HCT116 (cell line): ENCODE results near the gene ATXN1. TPM values are rescaled to one million over a fixed set of nuclear protein-coding genes. Genes with fewer than 3 reads are reported as not detected.

Experiments used
- ATAC-seq: fragments of 200-7000 bp; cut with Tn5 transposase; 2 replicates; pipeline ENCODE4 v1.9.1; 2020; ENCODE audit warnings: mild to moderate bottlenecking, moderate library complexity
- BruUV-seq: library from RNA; stranded (reverse); fragments of 400-500 nt; replicated peaks from 2 replicates; lab custom pipeline; 2021; lab: Mats Ljungman, UMichigan
- CTCF ChIA-PET: fragments of 300-600 bp; sonication (Branson Sonifier 250); formaldehyde crosslinking; loops from one replicate; lab custom pipeline; 2021; ENCODE audit warnings: antibody characterized with exemption; lab: Charles Lee
- POLR2A ChIA-PET: fragments of 300-600, 350-600 bp; sonication (Branson Sonifier 250); formaldehyde crosslinking; loops from one replicate; lab custom pipeline; 2021; ENCODE audit warnings: antibody characterized with exemption; lab: Charles Lee
- RAD21 ChIA-PET, 2 experiments: fragments of 300-600 bp; sonication (Branson Sonifier 250); formaldehyde crosslinking; loops; one replicate each; lab custom pipeline; 2023; ENCODE audit warnings: low total read pairs in 2 of 2; ENCODE audit not compliant: uncharacterized antibody in 2 of 2, unreplicated experiment in 2 of 2, low non-redundant PET in 1 of 2; lab: Charles Lee
- DNase-seq: peaks from one replicate; pipeline ENCODE4 v3.0.0-alpha.2; 2010; ENCODE audit warnings: low read depth, low spot score
- H2AFZ ChIP-seq: fragments of 200-600 bp; shearing (Covaris generic), sonication (generic); 2 replicates; pipeline ENCODE4 v1.6.1; 2017; ENCODE audit warnings: low read depth, mixed run types, mixed read lengths, antibody characterized with exemption, low read length; ENCODE audit not compliant: poor library complexity, severe bottlenecking
- H3K27ac ChIP-seq: 2 replicates; pipeline ENCODE4 v1.5.1; 2012; ENCODE audit warnings: low read depth, low read length
- H3K27me3 ChIP-seq: fragments of 200-600 bp; sonication (generic); 2 replicates; pipeline ENCODE4 v1.6.1; 2016; ENCODE audit warnings: mixed run types, low read length, mixed read lengths; ENCODE audit not compliant: insufficient read depth
- H3K36me3 ChIP-seq, 2 experiments: fragments of 200-500 bp in 1 of 2; fragments of 200-600 bp in 1 of 2; sonication (Bioruptor generic) in 1 of 2; sonication (generic) in 1 of 2; 2 replicates each; pipeline versions ENCODE4 v1.5.1 to v1.6.1; 2014 to 2016; ENCODE audit warnings: low read length in 2 of 2, inconsistent platforms in 1 of 2, mixed read lengths in 1 of 2, mixed run types in 1 of 2; ENCODE audit not compliant: insufficient read depth in 2 of 2, control insufficient read depth in 1 of 2
- H3K4me1 ChIP-seq, 2 experiments: fragments of 200-600 bp in 1 of 2; sonication (generic) in 1 of 2; 2 replicates each; pipeline versions ENCODE4 v1.5.1 to v1.6.1; 2012 to 2017; ENCODE audit warnings: low read length in 2 of 2, inconsistent platforms in 1 of 2, mild to moderate bottlenecking in 1 of 2, mixed read lengths in 1 of 2, mixed run types in 1 of 2, moderate library complexity in 1 of 2; ENCODE audit not compliant: insufficient read depth in 2 of 2, control insufficient read depth in 1 of 2
- H3K4me2 ChIP-seq: fragments of 200-600 bp; sonication (generic); 2 replicates; pipeline ENCODE4 v1.6.1; 2017; ENCODE audit warnings: mixed run types, low read length, mixed read lengths
- H3K4me3 ChIP-seq, 2 experiments: fragments of 200-600 bp in 1 of 2; sonication (generic) in 1 of 2; replicated peaks in 1 of 2; 2 replicates each; pipeline ENCODE4 v1.5.1; 2011 to 2016; ENCODE audit warnings: low read length in 2 of 2, control low read depth in 1 of 2, low read depth in 1 of 2, mild to moderate bottlenecking in 1 of 2, mixed read lengths in 1 of 2, mixed run types in 1 of 2
- H3K79me2 ChIP-seq: fragments of 200-600 bp; sonication (generic); 2 replicates; pipeline ENCODE4 v1.6.1; 2017; ENCODE audit warnings: mild to moderate bottlenecking, mixed run types, low read length, moderate library complexity, mixed read lengths; ENCODE audit not compliant: insufficient read depth
- H3K9ac ChIP-seq: fragments of 200-600 bp; sonication (generic); 2 replicates; pipeline ENCODE4 v1.6.1; 2016; ENCODE audit warnings: low read length, mixed read lengths
- H3K9me2 ChIP-seq: fragments of 200-600 bp; sonication (generic), shearing (Covaris generic); 2 replicates; pipeline ENCODE4 v1.6.1; 2017; ENCODE audit warnings: mixed run types, mild to moderate bottlenecking, moderate library complexity; ENCODE audit not compliant: insufficient read depth
- H3K9me3 ChIP-seq, 2 experiments: fragments of 200-500 bp in 1 of 2; fragments of 200-600 bp in 1 of 2; sonication (Bioruptor generic) in 1 of 2; sonication (generic) in 1 of 2; 2 replicates each; pipeline ENCODE4 v1.6.1; 2014 to 2017; ENCODE audit warnings: low read length in 2 of 2, mixed read lengths in 2 of 2, inconsistent platforms in 1 of 2, low read depth in 1 of 2, mild to moderate bottlenecking in 1 of 2, mixed run types in 1 of 2, moderate library complexity in 1 of 2; ENCODE audit not compliant: control insufficient read depth in 1 of 2, insufficient read depth in 1 of 2
- H4K20me1 ChIP-seq: fragments of 200-600 bp; sonication (generic), shearing (Covaris generic); 2 replicates; pipeline ENCODE4 v1.6.1; 2017; ENCODE audit warnings: mixed run types, mild to moderate bottlenecking, moderate library complexity; ENCODE audit not compliant: insufficient read depth
- EGR1 ChIP-seq: IDR thresholded peaks from 2 replicates; pipeline ENCODE4 v1.6.1; 2012; ENCODE audit warnings: low read depth
- ELF1 ChIP-seq: IDR thresholded peaks from 2 replicates; pipeline ENCODE4 v1.6.1; 2012; ENCODE audit warnings: low read depth, borderline replicate concordance
- EZH2 ChIP-seq: fragments of 200-600 bp; sonication (generic); IDR thresholded peaks from 2 replicates; pipeline ENCODE4 v1.6.1; 2017; ENCODE audit warnings: antibody characterized with exemption, mixed run types
- EZH2phosphoT487 ChIP-seq: fragments of 200-600 bp; IDR thresholded peaks from 2 replicates; pipeline ENCODE4 v1.6.1; 2018; ENCODE audit warnings: antibody characterized with exemption, borderline replicate concordance
- FOSL1 ChIP-seq: IDR thresholded peaks from 2 replicates; pipeline ENCODE4 v1.6.1; 2012; ENCODE audit warnings: low read depth
- POLR2AphosphoS5 ChIP-seq: IDR thresholded peaks from 2 replicates; pipeline ENCODE4 v1.6.1; 2011; ENCODE audit warnings: mild to moderate bottlenecking, low read depth, low read length, moderate library complexity
- RAD21 ChIP-seq: IDR thresholded peaks from 2 replicates; pipeline ENCODE4 v1.6.1; 2012; ENCODE audit warnings: low read depth, mild to moderate bottlenecking
- REST ChIP-seq: IDR thresholded peaks from 2 replicates; pipeline ENCODE4 v1.6.1; 2012; ENCODE audit warnings: low read depth
- TCF7L2 ChIP-seq: IDR thresholded peaks from 2 replicates; pipeline ENCODE4 v1.7.0; 2011; ENCODE audit warnings: borderline replicate concordance, inconsistent platforms; ENCODE audit not compliant: insufficient read depth, insufficient read length; ENCODE audit errors: extremely low read depth
- YY1 ChIP-seq: IDR thresholded peaks from 2 replicates; pipeline ENCODE4 v1.6.1; 2011; ENCODE audit warnings: low read length, low read depth, moderate library complexity, mild to moderate bottlenecking; ENCODE audit not compliant: insufficient replicate concordance; ENCODE audit errors: extremely low read depth
- ZBTB33 ChIP-seq: IDR thresholded peaks from 2 replicates; pipeline ENCODE4 v1.6.1; 2011; ENCODE audit warnings: mild to moderate bottlenecking, low read length, moderate library complexity; ENCODE audit not compliant: insufficient replicate concordance; ENCODE audit errors: extremely low read depth
- intact Hi-C: fragments of 100-400 bp; cut with micrococcal nuclease; formaldehyde crosslinking; loops from 2 replicates; pipeline ENCODE4 v1.10.0; 2022
- total RNA-seq: library from RNA; stranded (reverse); gene quantifications from one replicate; pipeline ENCODE4 v1.2.1, GENCODE V29; 2021; ENCODE audit not compliant: unreplicated experiment

Gene ATXN1
- total RNA-seq, 1 experiment from 2014 or later: 21.0 TPM

- no peaks in the 10 kb centered on the region for H4K20me1 ChIP-seq
- H3K36me3 ChIP-seq: no peaks in the 10 kb centered on the region
- ChIA-PET POLR2A (no interaction called here), RAD21 (no interaction called here), CTCF (no interaction called here)
- intact Hi-C loops: no loop called here
- no peak overlapping the region for H3K4me3 ChIP-seq
- H3K9me2 ChIP-seq: no peaks in the 10 kb centered on the region
- H3K4me2 ChIP-seq: no peak overlapping the region
- BruUV-seq: no TSS peak
- H3K9ac ChIP-seq: no peak overlapping the region
- TF ChIP-seq EZH2 (no peak), POLR2AphosphoS5 (no peak), FOSL1 (no peak), TCF7L2 (no peak), RAD21 (no peak), REST (no peak), ZBTB33 (no peak), EZH2phosphoT487 (no peak), ELF1 (no peak), YY1 (no peak), EGR1 (no peak)
- no peak overlapping the region for H2AFZ ChIP-seq
- H3K4me1 ChIP-seq: peaks cover 4 to 5% of the 10 kb centered on the region in 2 experiments; a peak in 2 of 4 replicates
- ATAC-seq (no peak), DNase-seq (no peak)
- H3K79me2 ChIP-seq: no peaks in the 10 kb centered on the region
- H3K27me3 ChIP-seq: no peaks in the 10 kb centered on the region
- no peaks in the 10 kb centered on the region for H3K9me3 ChIP-seq
- no peak overlapping the region for H3K27ac ChIP-seq
Measured at GRCh38 chr6:16626650-16627049, 134.6 kb downstream of the ATXN1 start.
